ENCODE measurements around the gene CARNS1.

CARNS1 gene

DNA sequence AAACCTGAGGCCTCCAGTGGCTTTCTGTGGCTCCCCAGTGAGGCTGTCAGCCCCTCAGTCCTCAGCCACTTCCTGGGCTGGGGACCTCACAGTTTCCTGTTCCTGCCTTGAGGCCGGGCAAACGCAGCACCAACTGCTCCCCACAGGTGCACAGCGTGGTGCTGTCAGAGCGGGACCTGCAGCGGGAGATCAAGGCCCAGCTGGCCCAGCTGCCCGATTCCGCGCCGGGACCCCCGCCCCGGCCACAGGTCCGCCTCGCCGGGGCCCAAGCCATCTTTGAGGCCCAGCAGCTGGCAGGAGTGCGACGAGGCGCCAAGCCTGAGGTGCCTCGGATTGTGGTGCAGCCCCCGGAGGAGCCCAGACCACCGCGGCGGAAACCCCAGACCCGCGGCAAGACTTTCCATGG, 6.2 kb upstream of the CARNS1 start:
- peak in 1 of 2 donors; percentile 56 for DNase-seq (ENCODE audit: low read depth in 1 of 2, low spot score in 1 of 2)

DNA sequence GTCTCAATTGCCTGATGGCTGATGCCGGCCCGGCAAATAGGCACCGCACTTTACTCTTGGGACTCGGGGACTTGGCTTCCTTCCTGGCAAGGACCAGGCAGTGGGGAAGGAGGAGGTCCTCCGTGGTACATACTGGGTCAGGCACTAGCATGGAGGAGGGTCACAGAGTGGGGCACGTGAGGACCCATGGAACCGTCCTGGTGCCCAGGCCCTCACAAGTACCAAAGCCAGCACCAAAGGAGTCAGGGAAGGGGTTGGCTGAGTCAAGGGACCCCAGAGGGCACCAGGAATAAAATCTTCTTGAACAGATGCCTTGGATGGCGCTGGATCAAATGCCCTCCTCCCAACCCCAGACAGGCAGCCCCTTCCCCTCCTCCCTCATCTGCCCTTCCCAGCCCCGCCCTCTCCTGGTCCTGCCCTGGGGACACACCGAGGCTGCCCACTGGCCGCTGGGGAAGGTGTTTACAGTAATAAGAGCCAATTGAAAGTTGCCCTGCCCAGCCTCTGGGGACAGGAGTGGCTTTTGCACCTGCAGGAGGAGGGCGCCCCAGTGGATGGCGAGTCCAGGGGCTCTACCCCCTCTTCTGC, 5.6 kb upstream of the CARNS1 start:
- DNase-seq (ENCODE audit: low read depth in 1 of 2, low spot score in 1 of 2): no peak

DNA sequence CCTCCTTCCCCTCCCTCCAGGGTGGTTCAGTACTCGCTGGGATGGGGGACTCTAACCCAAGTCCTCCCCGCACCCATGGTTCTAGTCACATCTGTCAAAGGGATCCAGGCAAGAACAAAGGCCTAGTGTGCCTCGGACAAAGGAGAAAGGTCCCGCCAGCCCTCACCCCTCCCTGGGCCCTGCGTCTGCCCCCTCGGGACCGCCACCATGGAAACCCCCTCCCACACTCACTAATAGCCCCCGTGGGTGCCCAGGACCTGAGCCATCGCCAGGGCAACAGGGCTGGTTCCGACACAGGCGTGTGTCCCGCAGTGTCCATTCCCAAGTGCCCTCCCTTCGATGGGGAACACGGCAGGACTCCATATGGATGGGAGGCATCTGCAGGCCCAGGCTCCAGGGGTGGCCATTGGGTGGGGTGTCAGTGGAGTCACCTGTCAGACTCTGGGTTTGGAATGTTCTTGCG, 5.1 kb upstream of the CARNS1 start:
- DNase-seq (ENCODE audit: low read depth in 1 of 2, low spot score in 1 of 2): no peak

DNA sequence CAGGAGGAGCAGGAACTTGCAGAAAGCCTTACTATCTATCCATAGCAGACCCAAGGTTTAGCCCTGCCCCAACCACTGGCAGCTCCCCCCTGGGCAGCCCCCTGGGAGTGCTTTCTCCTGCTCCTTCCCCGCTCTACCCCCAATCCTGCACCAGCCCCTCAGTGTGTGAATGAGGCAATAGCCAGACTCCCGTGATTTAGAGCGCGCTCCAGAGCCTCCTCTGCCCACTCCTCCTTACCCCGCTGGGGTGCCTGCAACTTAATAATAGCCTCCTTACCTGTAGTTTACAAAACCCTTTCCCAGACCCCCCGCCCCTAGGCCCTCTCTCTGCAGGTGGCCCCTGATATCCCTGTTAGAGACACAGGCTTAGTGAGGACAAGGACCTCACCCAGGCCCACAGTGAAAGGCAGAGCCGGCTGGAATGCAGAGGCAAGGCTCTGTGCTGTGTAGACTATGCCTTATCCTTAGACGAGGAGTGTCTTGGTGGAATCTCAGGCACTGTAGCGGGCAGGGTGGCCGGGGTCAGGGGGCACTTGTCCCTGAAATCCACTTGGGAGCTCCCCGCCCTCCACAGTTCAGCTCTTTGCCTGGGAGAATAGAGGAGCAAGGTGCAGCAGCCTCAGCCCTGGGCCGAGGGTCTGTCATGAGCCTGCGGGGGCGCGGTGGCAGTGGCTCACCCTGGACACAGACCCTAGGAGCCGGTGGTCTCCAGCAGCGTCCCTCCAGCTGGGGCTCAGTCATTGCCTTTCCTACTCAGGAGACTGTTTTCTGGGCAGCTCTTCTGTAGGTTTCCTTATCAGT, 4.3 kb upstream of the CARNS1 start:
- DNase-seq (ENCODE audit: low read depth in 1 of 2, low spot score in 1 of 2): no peak

DNA sequence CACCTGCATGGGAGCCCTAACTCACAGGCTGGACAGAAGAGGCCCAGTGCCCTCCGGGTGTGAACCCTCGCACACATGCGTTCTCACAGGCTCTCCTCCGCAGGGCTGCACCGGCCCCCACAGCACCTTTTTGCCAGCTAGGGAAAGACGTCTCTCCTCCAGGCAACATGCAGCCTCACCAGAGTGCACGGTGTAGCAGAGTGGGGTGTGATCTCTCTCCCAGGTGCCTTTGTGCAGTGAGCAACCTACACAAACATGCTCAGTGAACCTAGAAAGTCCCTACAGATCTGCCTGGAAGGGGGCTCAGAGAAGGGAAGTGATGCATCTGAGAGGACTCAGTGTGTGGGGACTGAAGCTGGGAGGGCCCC, 3.7 kb upstream of the CARNS1 start:
- no peak for DNase-seq (ENCODE audit: low read depth in 1 of 2, low spot score in 1 of 2)

DNA sequence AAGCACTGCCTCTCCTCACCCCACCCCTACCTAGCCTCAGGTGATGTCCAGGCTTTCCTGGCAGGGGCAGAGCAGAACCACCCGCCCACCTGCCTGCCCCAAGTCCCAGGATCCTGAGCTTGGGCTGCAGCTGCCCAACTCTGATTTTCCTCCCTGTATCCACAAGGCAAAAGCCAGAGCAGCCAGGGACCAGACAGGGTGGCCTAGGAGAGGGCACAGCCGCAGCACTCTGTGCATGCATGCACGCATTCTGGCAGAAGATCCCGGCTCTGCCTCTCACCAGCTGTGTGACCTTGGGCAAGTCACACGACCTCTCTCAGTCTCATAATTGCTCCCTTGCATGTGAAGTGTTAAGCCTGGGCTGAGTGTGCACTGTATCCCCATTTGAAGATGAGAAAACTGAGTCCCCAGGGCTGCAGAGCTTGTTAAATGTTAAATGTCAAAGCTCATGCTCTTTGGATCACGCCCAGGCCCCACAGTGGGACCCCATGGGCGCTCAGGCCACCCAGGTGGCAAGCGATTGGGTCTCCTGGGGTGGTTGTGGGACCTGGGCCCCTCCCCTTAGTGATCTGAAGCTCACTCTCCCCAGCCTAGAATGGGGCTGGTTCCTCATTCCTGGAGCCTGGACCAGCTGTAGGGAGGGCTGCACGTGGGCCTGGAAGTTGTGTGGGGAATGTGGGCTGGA, 2.8 kb upstream of the CARNS1 start:
- DNase-seq (ENCODE audit: low read depth in 1 of 2, low spot score in 1 of 2): no peak

DNA sequence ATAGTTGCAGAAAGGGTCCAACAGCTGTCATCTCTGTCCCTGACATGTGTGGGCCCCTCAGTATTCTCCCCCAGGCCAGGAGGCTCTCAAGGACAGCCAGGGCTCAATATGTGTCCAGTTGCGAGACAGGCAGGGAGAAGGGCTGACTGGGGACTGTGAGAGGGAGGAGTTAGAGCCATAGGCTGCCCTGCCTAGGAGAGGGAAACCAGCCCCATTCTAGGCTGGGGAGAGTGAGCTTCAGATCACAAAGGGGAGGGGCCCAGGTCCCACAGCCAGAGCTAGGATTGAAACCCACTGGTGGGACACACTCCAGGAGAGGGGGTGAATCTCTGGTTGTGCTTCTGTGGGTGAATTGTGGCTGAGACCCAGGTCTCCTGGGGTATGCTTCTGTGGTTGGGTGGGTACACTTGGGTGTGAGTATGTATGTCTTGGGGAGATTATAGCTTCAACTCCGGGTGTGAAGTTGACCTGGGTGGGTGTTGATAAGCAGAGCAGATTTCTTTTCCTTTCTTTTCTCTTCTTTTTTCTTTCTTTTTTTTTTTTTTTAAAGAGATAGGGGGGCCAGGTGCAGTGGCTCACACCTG, 2.1 kb upstream of the CARNS1 start:
- no peak for DNase-seq (ENCODE audit: low read depth in 1 of 2, low spot score in 1 of 2)

DNA sequence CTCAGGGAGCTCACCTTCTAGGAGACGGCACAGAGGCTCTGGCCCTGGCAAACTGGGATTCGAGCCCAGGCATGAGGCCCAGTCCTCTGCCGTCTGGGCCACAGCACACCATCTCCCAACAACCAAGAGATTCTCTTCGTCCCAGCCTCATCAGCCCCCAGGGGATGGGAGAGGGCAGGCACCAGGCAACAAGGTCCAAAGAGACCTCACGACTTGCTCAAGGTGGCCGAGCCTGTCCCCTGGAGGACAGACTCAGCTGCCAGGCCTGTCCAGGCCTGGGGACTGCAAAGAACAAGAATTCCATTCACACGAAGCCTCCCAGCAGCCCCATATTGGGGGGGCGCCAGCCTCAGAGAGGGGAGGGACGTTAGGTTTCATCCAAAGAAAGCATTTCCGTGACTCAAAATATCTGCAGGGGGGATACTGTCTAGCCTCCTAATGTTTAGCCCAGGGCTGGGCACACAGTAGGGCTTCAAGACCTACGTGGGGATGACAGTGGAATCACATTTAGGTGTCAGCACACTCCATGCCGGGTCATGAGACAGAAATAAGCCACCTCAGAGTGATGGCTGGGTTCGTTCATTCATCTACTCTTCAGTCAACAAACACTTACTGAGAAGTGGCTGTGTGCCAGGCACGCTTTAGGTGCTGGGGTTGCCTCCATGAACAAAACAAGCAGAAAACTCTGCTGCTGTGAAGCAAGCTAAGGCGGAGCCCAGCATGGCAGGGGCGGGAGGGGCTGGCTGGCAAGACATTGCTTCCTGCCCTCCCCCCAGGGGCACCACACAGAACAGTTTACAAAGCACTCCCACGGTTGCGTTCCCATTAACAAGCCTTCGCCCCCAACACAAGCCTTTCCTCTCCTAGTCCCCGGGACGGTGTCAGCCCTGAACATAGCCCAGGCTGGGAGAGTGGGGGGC, 1.2 kb downstream of the CARNS1 start:
- peak in 1 of 2 donors; percentile 74 for DNase-seq (ENCODE audit: low read depth in 1 of 2, low spot score in 1 of 2)

DNA sequence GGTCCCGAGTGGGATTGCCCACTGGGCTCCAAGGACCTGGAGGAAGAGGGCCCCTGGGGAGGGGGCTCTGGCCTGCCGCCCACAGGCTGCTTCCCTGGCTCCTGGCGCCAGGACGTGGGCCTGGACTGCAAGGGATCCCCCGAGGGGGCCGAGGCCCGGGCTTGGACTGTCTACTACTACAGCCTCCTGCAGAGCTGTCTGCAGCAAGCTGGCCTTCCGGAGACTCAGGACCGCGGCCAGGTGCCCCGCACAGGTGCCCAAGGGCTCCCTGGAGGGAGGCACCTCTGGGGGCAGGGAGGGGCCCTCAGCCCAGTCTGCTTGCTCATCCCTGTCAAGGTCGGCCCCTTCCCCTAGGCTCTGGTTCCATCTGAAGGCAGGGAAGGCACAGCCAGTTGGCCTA, 1.9 kb downstream of the CARNS1 start:
- DNase-seq (ENCODE audit: low read depth in 1 of 2, low spot score in 1 of 2): no peak

DNA sequence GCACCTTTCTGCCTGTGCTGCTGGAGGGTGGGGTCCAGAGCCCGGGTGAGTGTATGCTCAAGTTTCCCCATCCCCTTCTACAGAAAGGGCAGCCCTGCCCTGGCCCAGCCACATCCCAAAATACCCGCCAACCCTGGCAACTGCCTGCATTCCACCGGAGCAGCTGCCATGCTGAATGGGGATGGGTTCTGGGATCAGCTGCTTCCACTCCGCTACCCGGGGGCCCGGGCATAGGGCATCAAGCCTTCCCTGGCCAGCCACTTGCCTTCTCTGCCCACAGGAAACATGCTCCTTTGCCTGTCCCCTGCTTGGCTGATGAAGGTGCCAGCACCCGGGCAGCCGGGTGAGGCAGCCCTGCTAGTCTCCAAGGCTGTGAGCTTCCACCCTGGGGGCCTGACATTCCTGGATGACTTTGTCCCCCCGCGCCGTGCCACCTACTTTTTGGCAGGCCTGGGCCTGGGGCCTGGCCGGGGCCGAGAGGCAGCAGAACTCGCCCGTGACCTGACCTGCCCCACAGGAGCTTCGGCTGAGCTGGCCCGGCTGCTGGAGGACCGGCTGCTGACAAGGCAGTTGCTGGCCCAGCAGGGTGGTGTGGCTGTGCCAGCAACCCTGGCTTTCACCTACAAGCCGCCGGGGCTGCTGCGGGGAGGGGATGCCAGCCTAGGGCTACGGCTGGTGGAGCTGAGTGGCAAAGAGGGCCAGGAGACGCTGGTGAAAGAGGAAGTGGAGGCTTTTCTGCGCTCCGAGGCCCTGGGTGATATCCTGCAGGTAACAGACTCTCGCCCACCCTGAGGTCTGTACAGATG, 3.2 kb downstream of the CARNS1 start:
- DNase-seq (ENCODE audit: low read depth in 1 of 2, low spot score in 1 of 2): no peak

DNA sequence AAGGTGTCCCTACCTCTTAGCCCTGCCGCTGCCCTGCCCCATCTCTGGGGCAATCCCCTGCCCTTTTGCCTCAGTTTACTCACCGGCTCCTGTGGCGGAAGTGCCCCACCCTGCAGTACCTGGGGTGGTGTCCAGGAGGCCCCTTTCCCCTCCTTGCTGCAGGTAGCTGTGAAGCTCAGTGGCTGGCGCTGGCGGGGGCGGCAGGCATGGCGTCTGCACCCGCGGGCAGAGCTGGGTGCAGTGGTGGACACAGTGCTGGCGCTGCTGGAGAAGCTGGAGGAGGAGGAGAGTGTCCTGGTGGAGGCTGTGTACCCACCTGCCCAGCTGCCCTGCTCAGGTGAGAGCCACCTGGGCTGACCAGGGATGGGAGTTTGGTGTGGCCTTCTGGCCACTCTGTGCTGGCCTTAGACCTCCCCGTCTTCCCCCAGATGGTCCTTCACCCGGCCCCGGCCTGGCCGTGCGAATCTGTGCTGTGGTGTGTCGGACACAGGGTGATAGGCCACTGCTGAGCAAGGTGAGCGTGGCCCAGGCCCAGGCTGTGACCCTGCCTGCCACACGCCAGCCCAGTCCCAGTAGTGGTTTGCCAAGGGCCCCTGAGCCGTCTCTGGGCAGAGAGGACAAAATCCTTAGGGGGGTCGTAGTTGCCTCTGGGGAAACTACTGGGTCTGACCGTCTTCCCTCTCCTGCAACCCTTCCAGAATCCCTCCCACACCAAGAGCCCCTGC, 4.0 kb downstream of the CARNS1 start:
- no peak for DNase-seq (ENCODE audit: low read depth in 1 of 2, low spot score in 1 of 2)

DNA sequence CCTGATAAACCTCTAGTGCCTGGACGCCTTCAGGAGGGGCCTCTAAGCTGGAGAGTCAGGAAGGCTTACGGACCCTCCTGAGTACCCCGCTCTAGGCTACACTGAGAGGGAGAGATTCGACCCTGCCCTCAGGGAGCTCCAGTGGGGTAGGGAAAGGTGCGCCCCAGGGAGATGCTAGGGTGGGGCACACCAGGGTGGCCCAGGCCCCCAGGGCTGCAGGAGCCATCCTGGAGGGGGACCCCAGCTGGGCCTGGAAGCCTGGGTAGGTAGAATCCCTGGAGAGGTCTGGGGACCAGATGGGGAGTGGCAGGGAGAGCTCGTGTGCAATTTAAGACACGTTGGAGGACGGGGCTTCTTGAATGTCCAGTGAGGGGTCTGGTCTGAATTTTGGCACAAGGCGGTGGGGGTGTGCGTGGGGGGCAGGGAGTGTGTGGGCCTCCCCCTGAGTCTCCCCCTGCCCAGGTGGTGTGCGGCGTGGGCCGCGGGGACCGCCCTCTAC, 4.7 kb downstream of the CARNS1 start:
- DNase-seq (ENCODE audit: low read depth in 1 of 2, low spot score in 1 of 2): no peak

DNA sequence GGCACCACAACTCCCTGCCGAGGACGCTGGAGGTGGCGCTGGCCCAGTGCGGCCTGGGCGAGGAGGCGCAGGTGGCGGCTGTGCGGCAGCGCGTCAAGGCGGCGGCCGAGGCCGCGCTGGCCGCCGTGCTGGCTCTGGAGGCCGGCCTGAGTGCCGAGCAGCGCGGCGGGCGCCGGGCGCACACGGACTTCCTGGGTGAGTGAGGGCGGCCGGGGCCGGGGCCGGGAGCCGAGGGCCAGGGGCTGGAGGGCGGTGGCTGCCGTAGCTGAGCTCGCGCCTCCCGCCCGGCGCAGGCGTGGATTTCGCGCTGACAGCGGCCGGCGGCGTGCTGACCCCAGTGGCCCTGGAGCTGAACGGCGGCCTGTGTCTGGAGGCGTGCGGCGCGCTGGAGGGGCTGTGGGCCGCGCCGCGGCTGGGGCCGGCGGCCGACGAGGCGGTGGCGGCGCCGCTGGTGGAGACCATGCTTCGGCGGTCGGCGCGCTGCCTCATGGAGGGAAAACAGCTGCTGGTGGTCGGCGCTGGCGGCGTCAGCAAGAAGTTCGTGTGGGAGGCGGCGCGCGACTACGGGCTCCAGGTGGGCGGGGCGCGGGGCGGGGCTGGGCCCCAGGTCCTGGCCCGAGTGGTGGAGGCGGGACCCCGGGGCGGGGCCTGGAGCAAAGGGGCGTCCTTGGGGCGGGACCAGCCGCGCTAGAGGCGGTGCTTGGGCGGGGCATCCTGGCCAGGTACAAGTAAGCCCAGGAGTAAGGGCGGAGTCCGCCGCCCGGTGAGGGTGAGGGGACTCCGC, 5.4 kb downstream of the CARNS1 start:
- DNase-seq (ENCODE audit: low read depth in 1 of 2, low spot score in 1 of 2): peak; percentile 99 to 100

DNA sequence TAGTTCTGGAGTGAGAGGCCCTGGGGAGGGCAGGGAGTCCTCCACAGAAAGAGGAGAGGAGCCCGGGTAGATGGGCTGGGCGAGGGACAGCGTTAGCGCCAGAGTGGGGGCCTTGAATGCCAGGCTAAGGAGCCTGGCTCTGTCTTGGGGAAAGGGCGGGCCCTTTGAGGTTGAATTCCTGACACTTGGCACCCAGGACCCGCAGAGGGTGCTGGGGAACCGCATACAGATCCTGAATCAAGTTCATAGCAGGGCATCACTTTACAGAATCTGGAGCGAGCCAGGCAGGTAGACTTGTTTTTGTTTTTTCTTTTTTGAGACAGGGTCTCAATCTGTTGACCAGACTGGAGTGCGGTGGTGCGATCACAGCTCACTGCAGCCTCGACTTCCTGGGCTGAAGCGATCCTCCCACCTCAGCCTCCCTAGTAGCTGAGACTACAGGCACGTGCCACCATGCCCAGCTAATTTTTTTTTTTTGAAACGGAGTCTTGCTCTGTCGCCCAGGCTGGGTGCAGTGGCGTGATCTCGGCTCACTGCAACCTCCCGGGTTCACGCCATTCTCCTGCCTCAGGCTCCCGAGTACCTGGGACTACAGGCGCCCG, 6.1 kb downstream of the CARNS1 start:
- DNase-seq (ENCODE audit: low read depth in 1 of 2, low spot score in 1 of 2): no peak

DNA sequence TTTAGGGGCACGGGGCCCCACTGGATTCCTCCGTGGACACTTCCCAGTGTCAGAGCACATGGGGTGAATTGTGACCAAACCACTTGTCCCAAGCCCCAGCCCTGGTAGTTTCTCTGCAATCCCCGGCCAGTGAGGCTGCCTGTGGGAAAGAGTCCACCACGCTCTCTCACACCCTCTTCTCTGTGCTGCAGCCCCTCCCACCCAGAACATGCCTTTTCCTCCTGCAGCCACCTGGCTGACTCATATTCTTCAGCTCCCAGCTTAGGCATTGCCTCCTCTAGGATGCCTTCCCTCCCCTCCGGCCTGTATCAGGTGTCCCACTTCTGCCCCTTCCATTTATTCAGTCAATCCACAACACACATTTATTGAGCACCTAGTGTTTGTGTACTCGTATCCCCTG, 7.4 kb downstream of the CARNS1 start:
- no peak for DNase-seq (ENCODE audit: low read depth in 1 of 2, low spot score in 1 of 2)

DNA sequence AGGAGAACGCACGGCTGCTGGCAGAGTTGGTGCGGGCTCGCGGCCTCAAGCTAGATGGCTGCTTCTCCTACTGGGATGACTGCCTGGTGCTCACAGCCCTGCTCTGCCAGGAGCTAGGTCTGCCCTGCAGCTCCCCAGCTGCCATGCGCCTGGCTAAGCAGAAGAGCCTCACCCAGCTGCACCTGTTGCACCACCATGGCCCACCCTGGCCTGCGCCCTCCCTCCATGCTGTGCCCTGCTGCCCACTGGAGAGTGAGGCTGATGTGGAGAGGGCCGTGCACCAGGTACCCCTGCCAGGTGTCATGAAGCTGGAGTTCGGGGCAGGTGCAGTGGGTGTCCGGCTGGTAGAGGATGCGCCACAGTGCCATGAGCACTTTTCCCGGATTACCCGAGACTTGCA, 8.0 kb downstream of the CARNS1 start:
- DNase-seq (ENCODE audit: low read depth in 1 of 2, low spot score in 1 of 2): no peak

DNA sequence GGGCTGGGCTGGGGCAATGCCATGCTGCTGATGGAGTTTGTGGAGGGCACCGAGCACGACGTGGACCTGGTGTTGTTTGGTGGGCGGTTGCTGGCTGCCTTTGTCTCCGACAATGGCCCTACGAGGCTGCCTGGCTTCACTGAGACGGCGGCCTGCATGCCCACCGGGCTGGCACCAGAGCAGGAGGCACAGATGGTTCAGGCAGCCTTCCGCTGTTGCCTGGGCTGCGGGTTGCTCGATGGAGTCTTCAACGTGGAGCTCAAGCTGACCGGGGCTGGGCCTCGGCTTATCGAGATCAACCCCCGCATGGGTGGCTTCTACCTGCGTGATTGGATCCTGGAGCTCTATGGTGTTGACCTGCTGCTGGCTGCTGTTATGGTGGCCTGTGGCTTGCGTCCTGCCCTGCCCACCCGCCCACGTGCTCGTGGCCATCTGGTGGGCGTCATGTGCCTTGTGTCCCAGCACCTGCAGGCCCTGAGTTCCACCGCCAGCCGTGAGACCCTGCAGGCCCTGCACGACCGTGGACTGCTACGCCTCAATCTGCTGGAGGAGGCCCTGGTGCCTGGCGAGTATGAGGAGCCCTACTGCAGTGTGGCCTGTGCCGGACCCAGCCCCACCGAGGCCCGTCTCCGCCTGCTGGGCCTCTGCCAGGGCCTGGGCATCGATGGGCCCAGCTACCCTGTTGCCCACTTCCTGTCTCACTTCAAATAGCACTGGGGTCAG, 8.6 kb downstream of the CARNS1 start:
- no peak for DNase-seq (ENCODE audit: low read depth in 1 of 2, low spot score in 1 of 2)
